ENCODE data around the gene MAP4K3.

MAP4K3 gene

DNA sequence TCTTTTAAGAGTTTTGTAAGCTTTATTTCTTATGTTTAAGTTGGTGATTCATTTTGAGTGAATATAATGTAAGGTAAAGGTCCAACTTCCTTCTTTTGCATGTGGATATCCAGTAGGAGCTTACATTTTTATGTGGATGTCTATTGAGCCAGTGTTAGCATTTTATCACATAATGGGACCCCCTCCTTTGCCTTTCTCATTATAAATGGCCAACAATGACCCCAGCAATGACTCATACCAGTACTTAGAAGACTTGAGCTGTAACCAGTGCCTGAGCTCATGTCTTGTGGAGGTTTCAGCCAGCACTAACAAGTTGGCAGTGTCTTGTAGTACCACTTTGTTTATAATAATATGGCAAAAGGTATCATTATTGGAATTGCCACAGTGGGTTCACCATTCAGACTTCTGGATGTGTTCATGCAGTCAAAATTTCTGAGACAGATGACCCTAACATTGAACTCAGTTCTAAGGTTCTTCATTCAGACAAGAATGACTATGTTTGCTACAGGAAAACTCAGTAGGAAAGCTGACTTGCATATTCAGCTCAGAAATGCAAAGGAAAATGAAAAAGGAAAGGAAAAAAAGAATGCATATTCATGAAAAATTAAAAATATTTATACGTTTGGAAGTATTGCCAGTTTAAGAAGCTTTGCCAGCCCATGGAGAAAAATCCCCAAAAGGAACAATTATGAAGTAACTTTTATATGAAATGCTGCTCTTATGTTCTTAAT is 234.3 kb downstream of the MAP4K3 start:
- TF ChIP-seq REPIN1 (tag by site-specific recombination; IDR thresholded peaks at IDR 0.05; ENCODE audit: low read depth) (no peak), ZNF660 (tag by site-specific recombination; IDR thresholded peaks at IDR 0.05) (0 out of 2 replicates have a peak, but pooled peaks have one; percentile 23), ZNF707 (tag by site-specific recombination; IDR thresholded peaks at IDR 0.05) (no peak)
- TF ChIP-seq, protein P1, sequence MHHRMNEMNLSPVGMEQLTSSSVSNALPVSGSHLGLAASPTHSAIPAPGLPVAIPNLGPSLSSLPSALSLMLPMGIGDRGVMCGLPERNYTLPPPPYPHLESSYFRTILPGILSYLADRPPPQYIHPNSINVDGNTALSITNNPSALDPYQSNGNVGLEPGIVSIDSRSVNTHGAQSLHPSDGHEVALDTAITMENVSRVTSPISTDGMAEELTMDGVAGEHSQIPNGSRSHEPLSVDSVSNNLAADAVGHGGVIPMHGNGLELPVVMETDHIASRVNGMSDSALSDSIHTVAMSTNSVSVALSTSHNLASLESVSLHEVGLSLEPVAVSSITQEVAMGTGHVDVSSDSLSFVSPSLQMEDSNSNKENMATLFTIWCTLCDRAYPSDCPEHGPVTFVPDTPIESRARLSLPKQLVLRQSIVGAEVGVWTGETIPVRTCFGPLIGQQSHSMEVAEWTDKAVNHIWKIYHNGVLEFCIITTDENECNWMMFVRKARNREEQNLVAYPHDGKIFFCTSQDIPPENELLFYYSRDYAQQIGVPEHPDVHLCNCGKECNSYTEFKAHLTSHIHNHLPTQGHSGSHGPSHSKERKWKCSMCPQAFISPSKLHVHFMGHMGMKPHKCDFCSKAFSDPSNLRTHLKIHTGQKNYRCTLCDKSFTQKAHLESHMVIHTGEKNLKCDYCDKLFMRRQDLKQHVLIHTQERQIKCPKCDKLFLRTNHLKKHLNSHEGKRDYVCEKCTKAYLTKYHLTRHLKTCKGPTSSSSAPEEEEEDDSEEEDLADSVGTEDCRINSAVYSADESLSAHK (tag by site-specific recombination; IDR thresholded peaks at IDR 0.05), result 0 out of 2 replicates have a peak, but pooled peaks have one; percentile 40
- TF ChIP-seq, protein P2, sequence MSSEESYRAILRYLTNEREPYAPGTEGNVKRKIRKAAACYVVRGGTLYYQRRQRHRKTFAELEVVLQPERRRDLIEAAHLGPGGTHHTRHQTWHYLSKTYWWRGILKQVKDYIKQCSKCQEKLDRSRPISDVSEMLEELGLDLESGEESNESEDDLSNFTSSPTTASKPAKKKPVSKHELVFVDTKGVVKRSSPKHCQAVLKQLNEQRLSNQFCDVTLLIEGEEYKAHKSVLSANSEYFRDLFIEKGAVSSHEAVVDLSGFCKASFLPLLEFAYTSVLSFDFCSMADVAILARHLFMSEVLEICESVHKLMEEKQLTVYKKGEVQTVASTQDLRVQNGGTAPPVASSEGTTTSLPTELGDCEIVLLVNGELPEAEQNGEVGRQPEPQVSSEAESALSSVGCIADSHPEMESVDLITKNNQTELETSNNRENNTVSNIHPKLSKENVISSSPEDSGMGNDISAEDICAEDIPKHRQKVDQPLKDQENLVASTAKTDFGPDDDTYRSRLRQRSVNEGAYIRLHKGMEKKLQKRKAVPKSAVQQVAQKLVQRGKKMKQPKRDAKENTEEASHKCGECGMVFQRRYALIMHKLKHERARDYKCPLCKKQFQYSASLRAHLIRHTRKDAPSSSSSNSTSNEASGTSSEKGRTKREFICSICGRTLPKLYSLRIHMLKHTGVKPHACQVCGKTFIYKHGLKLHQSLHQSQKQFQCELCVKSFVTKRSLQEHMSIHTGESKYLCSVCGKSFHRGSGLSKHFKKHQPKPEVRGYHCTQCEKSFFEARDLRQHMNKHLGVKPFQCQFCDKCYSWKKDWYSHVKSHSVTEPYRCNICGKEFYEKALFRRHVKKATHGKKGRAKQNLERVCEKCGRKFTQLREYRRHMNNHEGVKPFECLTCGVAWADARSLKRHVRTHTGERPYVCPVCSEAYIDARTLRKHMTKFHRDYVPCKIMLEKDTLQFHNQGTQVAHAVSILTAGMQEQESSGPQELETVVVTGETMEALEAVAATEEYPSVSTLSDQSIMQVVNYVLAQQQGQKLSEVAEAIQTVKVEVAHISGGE (tag by site-specific recombination; conservative IDR thresholded peaks at IDR 0.05; ENCODE audit: low read depth), result no peak
- TF ChIP-seq, protein P3, sequence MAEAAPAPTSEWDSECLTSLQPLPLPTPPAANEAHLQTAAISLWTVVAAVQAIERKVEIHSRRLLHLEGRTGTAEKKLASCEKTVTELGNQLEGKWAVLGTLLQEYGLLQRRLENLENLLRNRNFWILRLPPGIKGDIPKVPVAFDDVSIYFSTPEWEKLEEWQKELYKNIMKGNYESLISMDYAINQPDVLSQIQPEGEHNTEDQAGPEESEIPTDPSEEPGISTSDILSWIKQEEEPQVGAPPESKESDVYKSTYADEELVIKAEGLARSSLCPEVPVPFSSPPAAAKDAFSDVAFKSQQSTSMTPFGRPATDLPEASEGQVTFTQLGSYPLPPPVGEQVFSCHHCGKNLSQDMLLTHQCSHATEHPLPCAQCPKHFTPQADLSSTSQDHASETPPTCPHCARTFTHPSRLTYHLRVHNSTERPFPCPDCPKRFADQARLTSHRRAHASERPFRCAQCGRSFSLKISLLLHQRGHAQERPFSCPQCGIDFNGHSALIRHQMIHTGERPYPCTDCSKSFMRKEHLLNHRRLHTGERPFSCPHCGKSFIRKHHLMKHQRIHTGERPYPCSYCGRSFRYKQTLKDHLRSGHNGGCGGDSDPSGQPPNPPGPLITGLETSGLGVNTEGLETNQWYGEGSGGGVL (tag by site-specific recombination; IDR thresholded peaks at IDR 0.05), result 0 out of 2 replicates have a peak, but pooled peaks have one; percentile 18
- no peaks in the 10 kb centered on the region for H3K9me3 ChIP-seq (ENCODE audit: control insufficient read depth, insufficient read depth, low read depth, low read length)
- no peak overlapping the region for H3K27ac ChIP-seq (ENCODE audit: extremely low read depth, low read depth, low read length)
- CTCF ChIA-PET, result interaction anchor here (0.6 to 1.6 kb wide), 4 partner anchors 25 to 1448 kb away, joined by 3 to 5 read pairs (median 4); no protein-coding TSS in a partner anchor
- H3K4me1 ChIP-seq (ENCODE audit: control insufficient read depth, insufficient read depth, low read length), result no peaks in the 10 kb centered on the region
- no peak overlapping the region for H3K4me3 ChIP-seq (ENCODE audit: low read depth, low read length)
- POLR2A ChIA-PET, result interaction anchor here (1.4 kb wide), 1 partner anchor 82 kb away, joined by 5 read pairs; the partner anchor contains the start of gene SOS1
- no peaks in the 10 kb centered on the region for H3K36me3 ChIP-seq (ENCODE audit: control insufficient read depth in 2 of 2, insufficient read depth in 1 of 2, low read length in 2 of 2)
